GM18507 (cell line): ENCODE measurements around the gene PDGFRB.

ENCODE experiments used
- DNase-seq: peaks from one replicate; pipeline ENCODE4 v3.0.0; 2011; ENCODE audit warnings: low read depth; ENCODE audit not compliant: insufficient read length; ENCODE audit errors: extremely low spot score
- FAIRE-seq: peaks from 2 replicates; lab custom pipeline; 2011; peaks lifted over from hg19 to GRCh38; lab: Jason Lieb, UNC

PDGFRB gene

DNA sequence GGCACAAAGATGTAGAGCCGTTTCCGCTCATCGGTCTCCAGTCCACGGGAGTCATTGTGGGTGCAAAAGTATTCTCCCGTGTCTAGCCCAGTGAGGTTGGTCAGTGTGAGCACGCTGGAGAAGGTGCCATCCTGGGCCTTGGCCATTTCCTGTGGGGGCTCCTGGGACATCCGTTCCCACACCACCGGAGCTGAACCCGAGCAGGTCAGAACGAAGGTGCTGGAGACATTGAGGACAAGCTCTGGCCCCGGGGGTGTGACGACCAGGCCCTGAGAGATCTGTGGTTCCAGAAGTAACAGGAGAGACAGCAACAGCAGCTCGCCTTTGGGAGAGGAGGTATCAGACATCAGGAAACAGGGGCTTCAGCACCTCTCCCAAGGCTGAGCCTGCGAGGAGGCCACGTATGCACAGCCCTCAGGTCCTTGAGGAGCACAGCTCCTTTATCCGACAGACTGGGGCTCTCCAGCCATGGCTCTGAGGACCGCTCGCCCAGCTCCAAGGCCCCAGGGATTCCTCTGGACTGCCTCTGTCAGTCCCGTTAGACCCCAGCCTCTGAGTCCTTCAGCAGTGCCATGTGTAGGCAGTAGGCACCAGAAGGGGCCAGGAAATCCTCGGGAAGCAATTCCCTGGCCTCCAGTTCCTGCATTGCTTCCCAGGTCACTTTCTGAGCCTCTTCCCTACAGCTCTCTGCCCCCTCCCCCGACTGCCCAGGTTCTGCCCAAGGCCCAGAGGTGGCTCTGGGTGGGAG lies 19.9 kb downstream of the PDGFRB start:
- DNase-seq (no peak), FAIRE-seq (no peak)

- FAIRE-seq (no peak), DNase-seq (no peak)
Measured at GRCh38 chr5:150134198-150134588, 21.5 kb downstream of the PDGFRB start.

DNA sequence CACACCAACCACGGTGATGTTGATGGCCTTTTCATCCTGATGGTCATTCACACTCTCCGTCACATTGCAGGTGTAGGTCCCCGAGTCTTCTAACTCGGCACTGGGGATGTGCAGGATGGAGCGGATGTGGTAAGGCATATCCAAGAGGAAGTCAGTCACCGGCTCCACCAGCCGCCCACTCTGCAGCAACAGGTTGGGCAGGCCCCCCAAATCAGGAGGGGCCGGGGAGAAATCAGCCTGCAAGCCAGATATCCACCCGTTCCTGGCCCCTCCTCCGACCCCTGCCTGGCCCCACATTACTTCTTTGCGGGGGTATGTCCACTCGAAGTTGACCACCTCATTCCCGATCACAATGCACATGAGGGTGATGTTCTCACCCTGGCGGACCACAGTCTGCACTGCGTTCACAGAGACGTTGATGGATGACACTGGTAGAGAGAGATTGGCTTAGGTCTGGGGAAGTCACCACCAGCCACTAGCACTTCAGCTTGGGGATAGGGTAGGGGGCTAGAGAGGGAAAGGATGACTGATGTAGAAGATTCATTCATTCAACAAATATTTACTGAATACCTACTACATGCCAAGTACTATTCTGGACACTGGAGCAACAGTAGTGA lies 22.0 kb downstream of the PDGFRB start:
- no peak for DNase-seq

DNA sequence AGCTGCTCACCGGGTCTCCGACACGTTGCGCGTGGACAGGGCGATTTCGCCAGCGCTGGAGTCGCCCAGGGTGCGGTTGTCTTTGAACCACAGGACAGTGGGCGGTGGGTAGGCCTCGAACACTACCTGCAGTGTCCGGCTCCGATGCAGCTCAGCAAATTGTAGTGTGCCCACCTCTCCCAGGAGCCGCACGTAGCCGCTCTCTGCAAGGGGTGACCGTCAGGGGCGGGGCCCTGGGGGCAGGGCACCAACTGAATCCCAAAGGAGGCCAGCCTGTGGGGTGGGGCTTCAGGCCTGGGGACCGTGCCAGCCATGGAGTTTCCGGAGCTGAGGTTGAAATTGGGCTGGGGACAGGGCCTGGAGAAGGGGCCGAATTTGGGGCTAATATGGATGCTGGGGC lies 22.9 kb downstream of the PDGFRB start:
- FAIRE-seq (no peak), DNase-seq (no peak)

More for the DNA sequence above, 22.0 kb downstream of the PDGFRB start:
- FAIRE-seq = no peak

DNA sequence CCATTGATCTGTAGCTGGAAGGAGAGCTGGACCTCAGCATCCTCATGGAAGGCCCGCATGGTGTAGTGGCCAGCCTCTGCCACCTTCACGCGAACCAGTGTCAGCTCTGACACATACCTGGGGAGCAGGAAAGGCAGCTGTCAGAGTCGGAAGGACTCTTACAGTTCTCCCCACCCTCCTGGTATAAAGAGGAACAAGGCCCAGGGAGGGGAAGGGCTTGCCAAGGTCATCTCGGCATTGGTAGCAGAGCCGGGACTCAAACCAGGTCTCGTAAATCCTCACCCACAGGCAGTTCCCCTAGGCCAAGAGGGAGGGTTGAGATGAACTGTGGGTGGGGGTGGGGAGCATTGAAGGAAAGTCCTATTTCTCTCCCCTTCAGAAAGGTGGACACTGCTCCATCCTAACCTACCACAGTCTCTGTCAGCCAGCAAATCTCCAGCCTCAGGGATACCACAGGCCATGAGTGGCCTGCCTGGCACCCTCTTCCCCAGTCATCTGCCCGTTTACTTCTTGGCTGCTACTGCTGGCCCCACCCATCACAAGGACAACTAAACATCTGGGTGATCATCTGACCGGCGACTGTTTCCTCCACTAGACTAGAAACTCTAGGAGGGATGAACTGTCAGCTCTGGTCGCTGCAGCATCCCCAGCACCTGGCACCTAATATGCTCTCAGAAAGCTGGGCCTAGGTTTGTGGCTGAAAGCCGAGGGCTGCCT lies 23.5 kb downstream of the PDGFRB start:
- DNase-seq (no peak), FAIRE-seq (no peak)

DNA sequence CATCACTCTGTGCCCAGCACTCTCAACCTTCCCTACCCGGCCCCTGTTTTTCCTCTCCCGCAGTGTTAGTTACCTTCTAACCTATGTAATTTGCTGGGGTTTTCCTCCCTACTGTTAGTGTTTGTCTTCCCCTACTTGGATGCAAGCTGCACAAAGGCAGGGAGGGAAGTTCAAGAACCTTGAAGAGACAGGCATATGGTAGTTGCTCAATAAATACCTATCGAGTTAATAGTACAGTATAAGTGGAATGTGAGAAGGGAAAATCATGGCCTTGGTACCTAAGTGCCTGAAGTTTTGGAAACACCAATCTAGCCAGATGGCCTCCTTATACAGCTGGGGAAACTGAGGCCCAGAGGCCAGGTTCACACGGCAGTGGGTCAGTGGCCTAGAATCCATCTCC lies 24.2 kb downstream of the PDGFRB start:
- no peak for DNase-seq
- FAIRE-seq = no peak

- no peak for FAIRE-seq
- no peak for DNase-seq
Measured at GRCh38 chr5:150130493-150130922, 25.1 kb downstream of the PDGFRB start.

GRCh38 chr5:150129813-150130492 lies 25.7 kb downstream of the PDGFRB start:
- DNase-seq = peak; percentile 61
- FAIRE-seq = peak; percentile 81

GRCh38 chr5:150129454-150129812 lies 26.2 kb downstream of the PDGFRB start:
- no peak for FAIRE-seq

GRCh38 chr5:150126921-150127265 lies 28.8 kb downstream of the PDGFRB start:
- no peak for FAIRE-seq
- no peak for DNase-seq

More at GRCh38 chr5:150129454-150129812, 26.2 kb downstream of the PDGFRB start:
- no peak for DNase-seq

GRCh38 chr5:150126199-150126920 lies 29.3 kb downstream of the PDGFRB start:
- DNase-seq (no peak), FAIRE-seq (no peak)

DNA sequence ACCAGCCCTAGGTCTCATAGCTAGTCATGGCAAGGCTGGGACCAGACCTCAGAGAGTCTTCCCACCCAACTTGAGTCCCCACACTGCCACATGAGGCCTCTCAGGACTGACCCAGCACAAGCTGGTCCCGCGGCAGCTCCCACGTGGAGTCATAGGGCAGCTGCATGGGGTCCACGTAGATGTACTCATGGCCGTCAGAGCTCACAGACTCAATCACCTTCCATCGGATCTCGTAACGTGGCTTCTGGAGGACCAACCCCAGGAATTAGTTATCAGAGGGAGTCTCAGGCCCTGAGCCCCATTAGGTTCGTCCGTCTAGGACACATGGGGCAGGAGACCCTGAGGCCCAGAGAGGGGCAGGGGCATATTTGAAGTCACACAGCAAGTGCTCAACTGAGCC lies 30.3 kb downstream of the PDGFRB start:
- no peak for DNase-seq
- no peak for FAIRE-seq

DNA sequence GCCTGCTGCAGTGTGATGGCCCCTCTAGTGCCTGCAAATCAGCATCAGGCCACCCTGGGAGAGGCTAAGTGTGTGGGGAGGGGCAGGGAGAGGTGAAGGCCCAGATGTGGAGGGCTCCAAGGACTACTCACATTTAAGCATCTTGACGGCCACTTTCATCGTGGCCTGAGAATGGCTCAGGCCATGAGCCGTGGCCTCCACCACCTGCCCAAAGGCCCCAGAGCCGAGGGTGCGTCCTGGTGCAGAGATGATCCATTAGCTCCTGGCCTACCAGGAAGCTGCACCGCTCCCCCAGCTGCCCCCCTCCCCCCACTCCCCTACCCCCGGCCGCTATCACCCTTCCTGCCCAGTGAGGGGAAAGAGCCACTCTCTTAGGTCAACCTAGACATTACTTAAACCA lies 31.0 kb downstream of the PDGFRB start:
- DNase-seq (no peak), FAIRE-seq (no peak)

DNA sequence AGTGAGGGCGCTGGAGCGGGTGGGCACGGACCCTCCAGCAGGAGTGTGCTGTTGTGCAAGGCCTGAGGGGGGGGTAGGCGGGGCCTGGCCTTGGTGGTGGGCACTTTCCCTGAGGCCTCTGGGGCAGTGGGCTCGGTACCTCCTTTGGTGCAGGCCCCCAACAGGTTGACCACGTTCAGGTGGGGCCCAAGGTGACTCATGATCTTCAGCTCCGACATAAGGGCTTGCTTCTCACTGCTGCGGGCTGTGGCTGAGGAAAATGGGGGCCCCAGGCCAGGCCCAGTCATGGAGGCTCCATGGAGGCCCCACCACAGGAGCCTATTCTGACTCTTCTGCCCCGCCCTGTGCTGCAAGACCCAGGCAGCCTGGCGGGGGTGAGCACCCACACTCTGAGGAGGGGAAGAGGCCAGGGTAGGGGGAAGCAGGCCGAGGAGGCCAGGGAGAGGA lies 31.5 kb downstream of the PDGFRB start:
- FAIRE-seq (no peak), DNase-seq (no peak)

GRCh38 chr5:150123542-150123941 lies 32.1 kb downstream of the PDGFRB start:
- no peak for FAIRE-seq

DNA sequence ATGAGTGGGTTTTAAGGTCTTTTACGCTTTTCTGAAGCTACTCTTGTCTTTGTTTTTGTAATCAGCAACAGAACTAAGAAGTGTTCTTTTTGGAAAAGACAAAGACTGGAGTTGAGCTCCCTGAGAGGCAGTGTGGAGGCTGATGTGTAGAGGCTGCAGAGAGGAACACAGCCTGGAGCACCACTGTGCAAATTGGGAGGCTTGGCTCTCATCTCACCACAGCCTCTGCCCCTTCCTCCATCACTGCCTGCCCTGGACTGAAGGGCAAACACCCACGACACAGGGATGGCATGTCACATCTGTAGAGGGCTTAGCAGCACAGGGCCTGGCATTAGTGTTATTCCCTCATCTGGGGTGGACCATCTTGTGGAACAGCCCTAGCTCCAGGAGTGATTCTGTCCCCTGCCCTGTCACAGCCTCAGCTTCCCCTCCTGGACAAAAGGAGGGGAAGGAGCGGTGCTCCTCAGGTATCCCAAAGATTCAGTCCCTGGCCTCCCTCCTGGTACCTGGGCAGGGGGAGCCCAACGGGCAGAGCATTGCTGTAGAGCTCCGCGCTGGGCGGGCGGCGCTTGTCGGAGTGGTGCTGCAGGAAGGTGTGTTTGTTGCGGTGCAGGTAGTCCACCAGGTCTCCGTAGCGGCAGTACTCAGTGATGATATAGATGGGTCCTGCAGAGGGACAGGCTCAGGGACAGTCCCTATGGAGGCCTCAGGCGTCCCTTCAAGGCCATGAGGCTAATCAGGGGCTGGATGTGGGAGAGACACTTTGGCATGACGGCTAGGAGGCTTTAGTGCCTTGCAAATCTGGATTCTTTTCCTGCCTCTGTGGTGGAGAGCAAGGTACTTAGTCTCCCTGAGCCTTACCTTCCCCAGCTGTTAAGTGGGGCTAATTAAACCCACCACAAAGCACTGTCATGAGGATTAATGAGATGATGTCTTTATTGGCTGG lies 32.8 kb downstream of the PDGFRB start:
- DNase-seq (no peak), FAIRE-seq (no peak)

More at GRCh38 chr5:150123542-150123941, 32.1 kb downstream of the PDGFRB start:
- no peak for DNase-seq

- FAIRE-seq (peak; percentile 15), DNase-seq (peak; percentile 60)
Measured at GRCh38 chr5:150122158-150122510, 33.5 kb downstream of the PDGFRB start.

- FAIRE-seq = no peak
- no peak for DNase-seq
Measured at GRCh38 chr5:150121448-150122157, 34.0 kb downstream of the PDGFRB start.
